ENCODE measurements around the gene ANKRD16.
"Not testable (repeated sequence)": the region's sequence is repeated elsewhere in the genome, so short reads cannot be mapped to it uniquely, and the experiment has no call there.

ANKRD16 gene

DNA sequence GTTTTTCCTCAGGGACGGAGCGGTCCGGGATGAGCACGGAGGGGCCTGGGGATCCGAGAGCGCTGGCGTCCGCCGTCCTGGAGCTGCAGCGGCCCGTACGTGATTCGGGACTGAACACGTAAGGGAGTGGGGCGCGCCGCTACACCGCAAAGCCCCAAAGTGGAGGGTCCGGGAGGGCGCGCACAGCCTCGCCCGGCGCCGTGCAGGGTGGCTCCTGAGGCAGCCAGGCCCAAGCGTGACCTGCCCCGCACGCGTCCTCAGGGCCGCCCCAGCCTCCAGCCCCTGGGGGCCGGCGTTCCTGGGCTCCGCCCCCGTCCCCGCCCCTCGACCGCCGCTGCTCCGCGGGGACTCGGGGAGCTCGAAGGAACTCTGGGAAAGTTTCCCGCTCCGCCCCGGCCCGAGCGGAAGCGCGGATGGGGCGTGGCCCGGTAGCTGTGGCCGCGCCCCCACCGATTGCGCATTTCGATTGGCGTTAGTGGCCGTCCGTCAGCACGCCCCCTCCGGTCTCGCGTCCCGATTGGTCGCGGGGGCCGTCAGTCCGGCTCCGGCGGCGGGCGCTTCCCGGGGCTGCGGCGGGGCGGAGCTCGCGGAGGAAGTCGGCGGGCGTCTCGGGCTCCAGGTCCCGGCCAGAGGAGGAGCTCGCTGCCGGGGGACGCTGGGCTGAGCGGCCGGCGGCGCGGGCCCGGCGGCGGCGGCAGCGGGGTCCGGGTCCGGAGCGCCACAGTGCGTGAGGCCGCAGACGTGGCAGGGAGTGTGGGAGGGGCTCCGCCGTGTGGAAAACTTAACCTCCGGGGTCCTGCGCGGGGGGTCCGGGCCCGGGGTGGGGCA, at the start of gene ANKRD16, which contains the start of gene FBH1:
ANKRD16 (minus strand) TSS at position 270 of the 828 bp plus-strand sequence. CDS start 539 bp downstream, outside the sequence.
FBH1 (plus strand) TSS at position 620 of the 828 bp plus-strand sequence; CDS start at position 723, 103 bp downstream.
- peak within 1 kb of the TSS; percentile 75 to 96 (median 94) for H3K4me3 ChIP-seq
- peak within 1 kb of the TSS; percentile 50 to 93 (median 89) for H3K27ac ChIP-seq

- no peak overlapping the region for H3K4me3 ChIP-seq
- no peak overlapping the region for H3K27ac ChIP-seq
These were observed 48.6 kb upstream of the ANKRD16 start for GRCh38 chr10:5938291-5938690.

GRCh38 chr10:5937016-5937415, 47.3 kb upstream of the ANKRD16 start:
- Histone ChIP-seq H3K4me3 (no peak overlapping the region), H3K27ac (no peak overlapping the region)

DNA sequence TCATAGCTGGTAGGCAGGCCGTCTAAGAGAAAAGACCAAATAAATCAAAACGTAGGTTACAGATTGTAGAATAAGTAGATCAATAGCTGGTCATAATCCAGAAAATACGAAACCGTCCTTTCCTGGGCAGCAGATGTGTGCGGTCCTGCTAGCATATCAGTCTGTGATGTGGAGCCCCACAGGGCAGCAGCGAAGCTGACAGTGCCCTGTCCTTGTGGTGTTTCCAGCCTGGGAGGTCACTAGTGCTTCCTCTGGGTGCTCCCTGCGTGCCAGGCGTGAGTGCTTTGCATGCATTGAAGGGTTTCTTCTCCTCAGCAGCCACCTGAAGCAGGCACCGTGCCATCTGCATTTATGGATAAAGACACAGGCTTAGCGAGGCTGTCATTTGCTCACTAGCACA, 45.9 kb upstream of the ANKRD16 start:
- Histone ChIP-seq H3K4me3 (no peak overlapping the region), H3K27ac (no peak overlapping the region)

DNA sequence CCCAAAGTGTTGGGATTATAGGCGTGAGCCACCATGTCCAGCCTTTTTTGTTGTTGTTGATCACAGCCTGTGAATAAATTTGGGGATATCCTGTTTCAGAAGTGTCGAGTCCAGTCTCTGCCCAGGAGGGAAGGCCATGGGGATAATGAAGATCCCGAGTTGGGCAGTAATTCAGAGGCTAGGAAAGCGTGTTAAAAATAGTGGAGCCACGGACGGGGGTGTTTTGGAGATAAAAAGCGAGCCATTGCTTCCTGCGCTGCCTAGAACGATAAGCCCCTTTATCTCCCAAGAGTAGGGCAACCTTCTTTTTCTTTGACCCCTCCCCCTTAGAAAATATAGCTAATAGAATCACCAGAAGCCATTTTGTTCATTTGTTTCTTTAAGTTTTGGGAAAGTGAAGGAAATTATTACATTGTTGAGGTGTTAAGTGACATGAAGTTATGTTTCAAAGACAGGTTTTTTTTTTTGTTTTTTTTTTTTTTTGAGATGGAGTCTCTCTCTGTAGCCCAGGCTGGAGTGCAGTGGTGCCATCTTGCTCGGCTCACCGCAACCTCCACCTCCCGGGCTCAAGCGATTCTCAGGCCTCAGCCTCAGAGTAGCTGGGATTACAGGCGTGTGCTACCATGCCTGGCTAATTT, 44.3 kb upstream of the ANKRD16 start:
- Histone ChIP-seq H3K27ac (no peak overlapping the region), H3K4me3 (no peak overlapping the region)

GRCh38 chr10:5932345-5932744, 42.7 kb upstream of the ANKRD16 start:
- no peak overlapping the region for H3K27ac ChIP-seq
- H3K4me3 ChIP-seq, result no peak overlapping the region

DNA sequence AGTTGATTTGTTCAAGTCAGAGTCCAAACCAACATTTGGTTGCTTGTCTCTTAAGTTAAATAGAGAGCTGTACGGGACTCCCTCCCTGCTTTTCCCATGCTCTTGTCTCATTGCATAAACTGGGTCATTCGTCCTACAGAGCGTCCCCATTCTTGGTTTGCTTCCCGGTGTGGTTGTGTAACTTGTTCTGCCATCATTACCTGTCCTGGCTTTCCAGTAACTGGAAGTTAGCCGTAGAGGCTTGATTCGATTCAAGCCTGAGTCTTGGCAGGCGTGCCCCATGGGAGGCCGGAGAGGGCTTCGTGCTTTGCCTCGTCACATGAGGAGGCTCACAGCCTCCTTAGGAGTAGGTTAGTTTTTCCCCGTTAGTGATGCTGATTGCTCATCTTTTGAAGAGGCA, 40.6 kb upstream of the ANKRD16 start:
- no peak overlapping the region for H3K4me3 ChIP-seq

DNA sequence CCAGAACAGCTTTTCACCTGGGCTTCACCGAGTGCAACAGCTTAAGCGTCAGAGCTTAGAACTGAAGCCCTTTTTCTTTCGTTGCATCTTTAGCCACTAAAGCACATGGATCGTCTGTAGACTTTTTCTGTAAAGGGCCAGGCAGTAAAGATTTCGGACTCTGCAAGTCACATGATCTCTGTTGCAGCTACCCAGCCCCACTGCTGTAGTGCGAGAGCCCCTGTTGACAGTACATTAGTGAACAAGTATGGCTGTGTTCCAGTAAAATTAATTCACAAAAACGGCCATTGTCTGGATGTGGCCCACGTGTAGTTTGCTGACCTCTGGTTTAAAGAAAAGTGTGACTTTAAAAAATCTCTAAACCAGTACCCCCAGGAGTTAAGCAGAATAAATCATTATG, 39.7 kb upstream of the ANKRD16 start:
- Histone ChIP-seq H3K4me3 (no peak overlapping the region), H3K27ac (no peak overlapping the region)

More for the DNA sequence above, 40.6 kb upstream of the ANKRD16 start:
- H3K27ac ChIP-seq, result no peak overlapping the region

GRCh38 chr10:5927306-5927705, 37.6 kb upstream of the ANKRD16 start:
- H3K27ac ChIP-seq, result peak overlapping the region in 4 of 21 experiments; percentile 2 to 70 (median 37)

DNA sequence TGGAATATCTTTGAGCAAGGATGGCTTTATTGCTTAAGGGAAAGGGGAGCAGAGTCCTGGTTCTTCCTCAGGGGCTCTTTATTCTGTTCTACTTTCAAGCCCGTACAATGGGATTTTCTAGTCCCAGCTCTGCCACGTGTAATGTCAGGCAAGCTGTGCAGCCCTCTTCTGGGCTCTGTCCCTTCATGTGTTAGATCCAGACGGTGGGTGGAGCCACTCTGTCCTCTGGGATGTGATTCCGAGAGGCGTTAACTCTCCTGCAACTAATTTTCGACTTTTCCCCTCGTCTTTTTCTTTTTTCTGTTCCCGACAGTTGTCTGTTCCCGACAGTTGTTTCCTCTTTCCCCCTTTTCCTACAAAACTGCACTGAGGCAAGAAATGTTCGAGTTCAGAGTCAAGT, 35.2 kb upstream of the ANKRD16 start:
- Histone ChIP-seq H3K27ac (peak overlapping the region in 3 of 21 experiments; percentile 27 to 53 (median 48)), H3K4me3 (no peak overlapping the region)

More at GRCh38 chr10:5927306-5927705, 37.6 kb upstream of the ANKRD16 start:
- H3K4me3 ChIP-seq, result no peak overlapping the region

DNA sequence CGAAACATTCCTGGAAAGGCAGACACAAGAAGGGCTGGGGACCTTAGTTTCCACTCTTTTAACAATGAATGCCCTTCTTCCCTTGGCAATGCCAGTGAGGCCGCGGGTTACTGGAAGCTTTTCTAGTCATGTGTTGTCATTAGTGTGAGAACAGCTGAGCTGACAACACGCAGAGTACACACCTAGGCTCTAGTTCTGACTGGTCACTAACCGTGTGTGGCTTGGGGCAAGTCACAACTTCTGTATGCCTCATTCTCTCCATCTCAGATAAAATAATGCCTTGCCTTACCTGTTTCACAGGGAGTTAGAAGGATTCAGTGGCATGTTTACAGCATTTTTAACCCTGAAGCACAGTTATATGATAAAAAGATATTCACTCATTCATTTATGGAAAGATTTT, 32.1 kb upstream of the ANKRD16 start:
- H3K4me3 ChIP-seq, result no peak overlapping the region
- no peak overlapping the region for H3K27ac ChIP-seq

- H3K4me3 ChIP-seq, result no peak overlapping the region
- no peak overlapping the region for H3K27ac ChIP-seq
These were observed 29.9 kb upstream of the ANKRD16 start for GRCh38 chr10:5919568-5919967.

DNA sequence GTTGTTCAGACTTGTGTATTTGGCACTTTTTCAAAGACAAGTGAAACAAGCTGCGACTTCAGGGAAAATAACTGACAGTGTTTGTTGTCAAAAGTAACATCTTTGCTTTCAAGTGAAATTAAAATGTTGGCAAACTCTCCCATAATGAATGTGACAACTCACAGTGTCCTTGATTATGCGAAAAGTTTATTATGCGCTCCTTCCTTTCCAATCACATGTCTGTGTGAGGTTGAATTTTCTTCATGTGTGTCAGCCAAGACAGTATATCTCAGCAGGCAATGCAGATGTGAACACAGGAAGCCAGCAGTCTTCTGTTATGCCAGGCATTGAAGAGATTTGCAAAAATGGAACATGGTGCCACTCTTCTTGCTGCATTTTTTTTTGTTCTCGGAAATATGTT, 29.1 kb upstream of the ANKRD16 start:
- Histone ChIP-seq H3K27ac (peak overlapping the region in 4 of 21 experiments; percentile 18 to 41 (median 35)), H3K4me3 (no peak overlapping the region)

DNA sequence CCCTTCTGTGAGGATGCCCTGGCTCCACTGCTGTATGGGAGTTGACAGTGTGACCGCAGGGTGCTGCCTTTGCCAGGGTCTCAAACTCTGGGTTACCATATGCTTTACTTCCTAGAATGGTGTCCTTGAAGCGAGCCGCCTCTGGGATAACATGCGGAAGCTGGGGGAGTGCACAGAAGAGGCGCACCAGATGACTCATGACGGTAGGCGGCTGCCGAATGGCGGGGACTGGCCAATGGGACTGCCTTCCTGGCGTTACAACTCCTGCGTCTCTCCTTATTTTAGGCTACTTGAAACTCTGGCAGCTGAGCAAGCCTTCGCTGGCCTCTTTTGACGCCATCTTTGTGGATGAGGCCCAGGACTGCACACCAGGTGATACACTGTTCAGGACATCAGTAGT, 27.6 kb upstream of the ANKRD16 start:
- Histone ChIP-seq H3K4me3 (no peak overlapping the region), H3K27ac (no peak overlapping the region)

GRCh38 chr10:5915451-5915850, 25.8 kb upstream of the ANKRD16 start:
- H3K4me3 ChIP-seq, result no peak overlapping the region
- H3K27ac ChIP-seq, result no peak overlapping the region

DNA sequence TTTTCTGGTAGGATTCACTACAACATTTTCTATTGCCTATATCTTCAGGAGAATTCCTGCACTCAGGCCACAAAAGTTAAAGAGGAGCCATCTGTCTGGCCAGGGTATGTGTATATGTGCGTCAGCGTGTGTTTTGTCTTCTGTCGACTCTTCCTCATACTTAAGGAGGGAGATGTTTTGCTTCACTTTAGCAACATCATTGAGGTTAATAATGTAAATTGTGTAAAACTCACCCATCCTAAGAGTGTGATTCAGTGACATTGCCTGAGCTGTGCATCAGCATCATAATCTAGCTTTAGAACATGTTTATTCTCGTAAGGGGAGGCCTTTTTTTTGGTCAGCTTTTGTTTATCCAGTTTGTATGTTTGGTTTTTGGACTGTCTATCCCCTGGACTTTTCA, 24.0 kb upstream of the ANKRD16 start:
- Histone ChIP-seq H3K27ac (no peak overlapping the region), H3K4me3 (no peak overlapping the region)

DNA sequence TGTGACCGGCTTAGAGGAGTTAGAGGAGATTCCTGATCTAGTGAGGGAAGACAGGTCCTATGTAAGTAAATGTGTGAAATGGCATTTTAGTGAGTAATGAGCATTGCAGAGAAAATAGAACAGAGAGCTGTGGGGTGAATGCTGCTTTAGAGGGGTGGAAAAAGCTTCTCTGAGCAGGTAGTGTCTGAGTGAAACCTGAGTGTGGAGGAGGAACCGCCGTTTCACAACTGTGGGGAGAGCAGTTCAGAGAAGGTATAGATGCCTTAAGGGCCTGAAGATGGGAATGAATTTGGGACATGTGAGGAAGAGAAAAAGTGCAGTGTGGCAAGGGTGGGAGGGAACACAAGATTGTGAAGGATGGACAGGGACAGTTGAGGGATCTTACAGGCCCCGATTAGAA, 22.0 kb upstream of the ANKRD16 start:
- no peak overlapping the region for H3K4me3 ChIP-seq
- H3K27ac ChIP-seq, result no peak overlapping the region

DNA sequence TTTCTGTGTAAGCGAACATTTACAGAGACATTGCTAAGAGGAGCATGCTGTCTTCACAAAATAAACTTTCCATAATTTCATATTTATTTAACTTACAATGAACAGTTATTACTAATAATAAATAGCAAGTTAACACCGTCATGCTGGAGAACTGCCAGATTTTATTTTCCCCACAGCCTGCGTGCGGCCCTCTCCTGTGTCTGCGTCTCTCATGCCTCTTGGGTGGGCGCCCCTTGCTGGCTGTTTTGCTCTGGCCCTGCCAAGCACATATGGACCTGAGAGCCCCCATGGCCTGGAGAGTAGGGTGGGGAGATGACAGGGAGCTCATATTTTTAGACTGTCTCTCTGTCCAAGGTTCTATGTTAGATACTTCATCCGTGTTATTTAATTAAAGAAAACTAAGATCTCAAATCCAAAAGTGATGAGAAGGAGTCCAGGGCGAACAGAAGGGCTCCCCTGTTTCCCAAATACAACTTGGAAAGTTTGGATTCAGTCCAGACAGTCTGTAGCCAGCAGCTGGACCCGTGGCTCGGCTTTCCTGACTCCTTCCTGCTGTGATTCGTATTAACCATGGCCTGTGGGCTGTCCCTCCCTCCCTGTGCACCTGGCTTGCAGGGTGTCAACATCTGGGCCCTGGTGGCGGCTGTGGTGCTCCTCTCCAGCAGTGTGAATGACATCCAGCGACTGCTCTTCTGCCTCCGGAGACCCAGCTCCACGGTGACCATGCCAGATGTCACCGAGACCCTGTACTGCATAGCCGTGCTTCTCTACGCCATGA, 20.8 kb upstream of the ANKRD16 start:
- no peak overlapping the region for H3K4me3 ChIP-seq
- peak overlapping the region in 1 of 21 experiments; percentile 23 for H3K27ac ChIP-seq

DNA sequence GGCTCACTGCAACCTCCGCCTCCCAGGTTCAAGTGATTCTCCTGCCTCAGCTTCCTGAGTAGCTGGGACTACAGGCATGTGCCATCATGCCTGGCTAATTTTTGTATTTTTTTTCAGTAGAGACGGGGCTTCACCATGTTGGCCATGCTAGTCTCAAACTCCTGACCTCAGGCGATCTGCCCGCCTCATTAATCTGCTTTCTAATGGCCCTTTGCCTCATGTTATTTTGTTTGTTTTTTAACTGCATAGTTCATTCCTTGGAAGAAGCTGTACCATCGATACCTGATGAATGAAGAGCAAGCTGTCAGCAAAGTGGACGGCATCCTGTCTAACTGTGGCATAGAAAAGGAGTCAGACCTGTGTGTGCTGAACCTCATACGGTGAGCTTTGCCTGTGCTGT, 19.0 kb upstream of the ANKRD16 start:
- not testable (repeated sequence) for H3K27ac ChIP-seq, H3K4me3 ChIP-seq

- Histone ChIP-seq H3K27ac (peak overlapping the region in 1 of 21 experiments; percentile 28), H3K4me3 (no peak overlapping the region)
These were observed 17.0 kb upstream of the ANKRD16 start for GRCh38 chr10:5906651-5907050.
